Endothelial cell of umbilical vein (primary cell): ENCODE measurements around the gene SEPTIN3. TPM values are rescaled to one million over a fixed set of nuclear protein-coding genes. Genes with fewer than 3 reads are reported as not detected.

Experiments
- BruUV-seq: library from RNA; stranded (reverse); fragments of 400-500 nt; replicated peaks from 2 replicates; lab custom pipeline; 2021; lab: Mats Ljungman, UMichigan
- CTCF ChIA-PET: fragments of 300-600, 350-600 bp; sonication (Branson Sonifier 250); formaldehyde crosslinking; loops from one replicate; lab custom pipeline; 2021; ENCODE audit warnings: antibody characterized with exemption, inconsistent platforms; lab: Charles Lee
- POLR2A ChIA-PET: fragments of 300-600, 350-600 bp; sonication (Branson Sonifier 250); formaldehyde crosslinking; loops from one replicate; lab custom pipeline; 2021; ENCODE audit warnings: antibody characterized with exemption, inconsistent platforms; lab: Charles Lee
- DNase-seq: peaks from one replicate; pipeline ENCODE4 v3.0.0-alpha.2; 2011; ENCODE audit warnings: low read depth, low spot score
- FAIRE-seq: peaks from 2 replicates; lab custom pipeline; 2011; peaks lifted over from hg19 to GRCh38; lab: Jason Lieb, UNC
- H2AFZ ChIP-seq: 2 replicates; pipeline ENCODE4 v1.6.0; 2012; ENCODE audit warnings: low read depth, low read length, control low read depth, inconsistent platforms
- H3K27ac ChIP-seq: 2 replicates; pipeline ENCODE4 v1.5.1; 2011; ENCODE audit warnings: low read depth, mild to moderate bottlenecking, control low read depth, low read length, moderate library complexity; ENCODE audit not compliant: insufficient read depth
- H3K27me3 ChIP-seq, 2 experiments: 2 replicates each; pipeline versions ENCODE4 v1.6.0 to v1.6.1; 2011; ENCODE audit warnings: low read length in 2 of 2, mixed read lengths in 1 of 2; ENCODE audit not compliant: control insufficient read depth in 2 of 2, insufficient read depth in 2 of 2
- H3K36me3 ChIP-seq, 2 experiments: 2 replicates in 1 of 2; 3 replicates in 1 of 2; pipeline ENCODE4 v1.5.1; 2011; ENCODE audit warnings: low read length in 2 of 2, mild to moderate bottlenecking in 1 of 2, moderate library complexity in 1 of 2; ENCODE audit not compliant: control insufficient read depth in 2 of 2, insufficient read depth in 2 of 2; ENCODE audit errors: extremely low read depth in 1 of 2
- H3K4me1 ChIP-seq: 3 replicates; pipeline ENCODE4 v1.5.1; 2011; ENCODE audit warnings: mild to moderate bottlenecking, low read length; ENCODE audit not compliant: control insufficient read depth, insufficient read depth; ENCODE audit errors: extremely low read depth
- H3K4me2 ChIP-seq: 2 replicates; pipeline ENCODE4 v1.6.1; 2011; ENCODE audit warnings: low read length, control low read depth, mixed read lengths; ENCODE audit not compliant: insufficient read depth
- H3K4me3 ChIP-seq, 3 experiments: fragments of 200-600 bp in 1 of 3; sonication (generic), shearing (Covaris generic) in 1 of 3; replicated peaks in 1 of 3; 2 replicates each; pipeline ENCODE4 v1.5.1; 2011 to 2016; ENCODE audit warnings: control low read depth in 3 of 3, low read length in 3 of 3, mild to moderate bottlenecking in 2 of 3, inconsistent platforms in 1 of 3, low read depth in 1 of 3, moderate library complexity in 1 of 3; ENCODE audit not compliant: insufficient read depth in 1 of 3
- H3K79me2 ChIP-seq: 2 replicates; pipeline ENCODE4 v1.6.0; 2012; ENCODE audit warnings: low read length, inconsistent platforms; ENCODE audit not compliant: control insufficient read depth, insufficient read depth
- H3K9ac ChIP-seq: replicated peaks from 2 replicates; pipeline ENCODE3; 2011; ENCODE audit warnings: low read length, control low read depth; ENCODE audit not compliant: insufficient read depth; ENCODE audit errors: extremely low read depth
- H3K9me1 ChIP-seq: replicated peaks from 3 replicates; pipeline ENCODE4 v1.6.0; 2011; ENCODE audit warnings: mild to moderate bottlenecking, low read length; ENCODE audit not compliant: control insufficient read depth, insufficient read depth; ENCODE audit errors: extremely low read depth
- H3K9me3 ChIP-seq: replicated peaks from 2 replicates; pipeline ENCODE4 v1.5.1; 2012; ENCODE audit warnings: low read length, inconsistent platforms; ENCODE audit not compliant: control insufficient read depth, insufficient read depth
- H4K20me1 ChIP-seq: replicated peaks from 2 replicates; pipeline ENCODE3; 2011; ENCODE audit warnings: mild to moderate bottlenecking, low read length; ENCODE audit not compliant: control insufficient read depth, insufficient read depth; ENCODE audit errors: extremely low read depth
- EZH2 ChIP-seq: IDR thresholded peaks from 2 replicates; pipeline ENCODE4 v1.6.1; 2012; ENCODE audit warnings: borderline replicate concordance, low read depth, mild to moderate bottlenecking, moderate library complexity, low read length, inconsistent platforms; ENCODE audit not compliant: severe bottlenecking
- GATA2 ChIP-seq: IDR thresholded peaks from 2 replicates; pipeline ENCODE4 v1.7.0; 2011; ENCODE audit warnings: low read depth, mild to moderate bottlenecking, moderate library complexity, mixed read lengths, low read length; ENCODE audit not compliant: insufficient read length, insufficient read depth
- JUN ChIP-seq: IDR thresholded peaks from 2 replicates; pipeline ENCODE4 v1.6.1; 2011; ENCODE audit warnings: borderline replicate concordance, low read depth; ENCODE audit not compliant: insufficient read length, insufficient read depth
- MYC ChIP-seq: IDR thresholded peaks from one replicate; pipeline ENCODE4 v1.6.1; 2011; ENCODE audit warnings: mild to moderate bottlenecking, low read depth, low read length
- POLR2A ChIP-seq: IDR thresholded peaks from 2 replicates; pipeline ENCODE4 v1.6.1; 2012; ENCODE audit warnings: low read depth, mild to moderate bottlenecking, control low read depth, low read length
- dilution Hi-C: fragments of 300-500 bp; cut with MboI; formaldehyde crosslinking; loops from one replicate; pipeline ENCODE4 v1.15.0; 2019; ENCODE audit warnings: low sequenced_read_pairs; ENCODE audit not compliant: extremely low pct_ligation_motif_present
- intact Hi-C: fragments of 100-400 bp; cut with micrococcal nuclease; formaldehyde crosslinking; loops from one replicate; pipeline ENCODE4 v1.10.0; 2022
- polyA plus RNA-seq, 4 experiments: library from polyadenylated mRNA; depleted of rRNA in 3 of 4; stranded (reverse) in 3 of 4; unstranded in 1 of 4; fragments of >200 nt; gene quantifications; 2 replicates each; pipeline versions ENCODE4 v1.2.1 to v1.2.3, GENCODE V29; 2011 to 2012; ENCODE audit warnings: missing spikeins in 1 of 4
- total RNA-seq: library from RNA; stranded (reverse); gene quantifications from 2 replicates; pipeline ENCODE4 v1.2.3, GENCODE V29; 2021
- TF ChIP-seq, protein P1 (sequence below), 2 donors: IDR thresholded peaks; 1 replicate in 1 of 2; 2 replicates in 1 of 2; pipeline ENCODE4 v1.5.1; 2011; ENCODE audit warnings: low read length in 2 of 2, mild to moderate bottlenecking in 2 of 2, moderate library complexity in 2 of 2, control low read depth in 1 of 2, inconsistent platforms in 1 of 2, low read depth in 1 of 2; ENCODE audit not compliant: insufficient read depth in 1 of 2; ENCODE audit errors: extremely low read depth in 1 of 2
- TF ChIP-seq, protein P2 (sequence below): IDR thresholded peaks from 2 replicates; pipeline ENCODE4 v1.6.1; 2011; ENCODE audit not compliant: insufficient read depth, insufficient read length

SEPTIN3 gene
- total and polyA plus RNA-seq, 2 donors (not counting 3 experiments of a cell fraction or from before 2014, with no cell fraction given), result 0.08 to 0.18 TPM

DNA sequence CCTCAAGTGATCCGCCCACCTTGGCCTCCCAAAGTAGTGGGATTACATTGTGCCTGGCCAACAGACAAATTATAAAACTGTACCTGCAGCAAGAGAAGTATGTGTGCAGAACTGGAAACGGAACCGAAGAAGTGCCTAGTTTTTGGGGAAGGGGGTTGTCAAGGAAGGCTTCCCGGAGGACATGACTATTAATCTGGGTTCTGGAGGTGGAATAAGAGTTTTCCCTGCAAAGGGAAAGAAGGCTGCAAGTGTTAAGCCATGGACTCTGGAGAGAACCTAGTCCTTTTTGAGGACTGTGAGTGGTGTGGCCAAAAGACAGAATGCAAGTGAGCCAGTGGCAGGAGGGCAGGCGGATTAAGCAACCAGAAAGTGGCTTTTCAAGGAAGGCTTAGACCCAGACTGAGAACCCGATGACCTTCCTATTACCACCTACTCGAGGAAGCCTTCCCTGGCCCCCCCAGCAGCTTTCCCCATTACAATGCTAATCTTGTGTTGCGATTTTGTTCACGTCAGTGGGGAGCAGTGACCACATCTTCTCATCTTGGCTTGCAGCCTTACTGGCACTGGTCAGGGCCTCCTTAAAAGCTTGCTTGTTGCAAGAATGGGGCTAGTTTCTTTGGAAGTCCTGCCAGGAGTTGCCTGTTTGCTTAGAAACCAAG lies 5.7 kb upstream of the SEPTIN3 start:
- no peak for FAIRE-seq
- dilution Hi-C loops, result no loop called here
- H3K27me3 ChIP-seq, result no peaks in the 10 kb centered on the region
- intact Hi-C loops, result no loop called here
- no peaks in the 10 kb centered on the region for H3K9me3 ChIP-seq
- H2AFZ ChIP-seq, result no peak overlapping the region
- DNase-seq, result no peak
- H4K20me1 ChIP-seq, result no peaks in the 10 kb centered on the region
- H3K4me1 ChIP-seq, result peaks cover 2% of the 10 kb centered on the region
- no TSS peak for BruUV-seq
- CTCF ChIA-PET, result interaction anchor here (0.6 to 5.7 kb wide), 6 partner anchors 9 to 266 kb away, joined by 3 to 83 read pairs (median 4); partner anchors contain the start of gene CENPM
- TF ChIP-seq GATA2 (no peak), POLR2A (no peak), MYC (no peak), EZH2 (no peak), JUN (no peak)
- TF ChIP-seq, protein P1, sequence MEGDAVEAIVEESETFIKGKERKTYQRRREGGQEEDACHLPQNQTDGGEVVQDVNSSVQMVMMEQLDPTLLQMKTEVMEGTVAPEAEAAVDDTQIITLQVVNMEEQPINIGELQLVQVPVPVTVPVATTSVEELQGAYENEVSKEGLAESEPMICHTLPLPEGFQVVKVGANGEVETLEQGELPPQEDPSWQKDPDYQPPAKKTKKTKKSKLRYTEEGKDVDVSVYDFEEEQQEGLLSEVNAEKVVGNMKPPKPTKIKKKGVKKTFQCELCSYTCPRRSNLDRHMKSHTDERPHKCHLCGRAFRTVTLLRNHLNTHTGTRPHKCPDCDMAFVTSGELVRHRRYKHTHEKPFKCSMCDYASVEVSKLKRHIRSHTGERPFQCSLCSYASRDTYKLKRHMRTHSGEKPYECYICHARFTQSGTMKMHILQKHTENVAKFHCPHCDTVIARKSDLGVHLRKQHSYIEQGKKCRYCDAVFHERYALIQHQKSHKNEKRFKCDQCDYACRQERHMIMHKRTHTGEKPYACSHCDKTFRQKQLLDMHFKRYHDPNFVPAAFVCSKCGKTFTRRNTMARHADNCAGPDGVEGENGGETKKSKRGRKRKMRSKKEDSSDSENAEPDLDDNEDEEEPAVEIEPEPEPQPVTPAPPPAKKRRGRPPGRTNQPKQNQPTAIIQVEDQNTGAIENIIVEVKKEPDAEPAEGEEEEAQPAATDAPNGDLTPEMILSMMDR (IDR thresholded peaks at IDR 0.05; ENCODE audit: extremely low read depth in 1 of 2, insufficient read depth in 1 of 2, low read depth in 1 of 2, low read length in 2 of 2), result no peak
- TF ChIP-seq, protein P2, sequence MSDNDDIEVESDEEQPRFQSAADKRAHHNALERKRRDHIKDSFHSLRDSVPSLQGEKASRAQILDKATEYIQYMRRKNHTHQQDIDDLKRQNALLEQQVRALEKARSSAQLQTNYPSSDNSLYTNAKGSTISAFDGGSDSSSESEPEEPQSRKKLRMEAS, result no peak
- no peak overlapping the region for H3K4me2 ChIP-seq
- H3K9ac ChIP-seq, result no peak overlapping the region
- no peak overlapping the region for H3K27ac ChIP-seq
- no peak overlapping the region for H3K4me3 ChIP-seq
- POLR2A ChIA-PET, result no interaction called here
- H3K36me3 ChIP-seq, result no peaks in the 10 kb centered on the region
- no peaks in the 10 kb centered on the region for H3K79me2 ChIP-seq
- H3K9me1 ChIP-seq, result no peaks in the 10 kb centered on the region
